Sigmoid colon (tissue), 7 donors: ENCODE results near the gene NUDT14. TPM values are rescaled to one million over a fixed set of nuclear protein-coding genes. Genes with fewer than 3 reads are reported as not detected.

Source experiments
- DNase-seq: peaks from one replicate; pipeline ENCODE4 v3.0.0-alpha.2; 2019
- H3K27ac ChIP-seq, 4 donors: fragments of 200-600 bp; sonication (generic); one replicate each; pipeline ENCODE4 v1.5.1; 2016 to 2019; ENCODE audit warnings: mild to moderate bottlenecking in 1 of 4
- H3K27me3 ChIP-seq, 3 donors: fragments of 200-600 bp; sonication (generic); one replicate each; pipeline ENCODE4 v1.5.1; 2019; ENCODE audit warnings: mild to moderate bottlenecking in 1 of 3
- H3K36me3 ChIP-seq, 4 donors: fragments of 200-600 bp; sonication (generic); one replicate each; pipeline ENCODE4 v1.5.1; 2016 to 2019
- H3K4me1 ChIP-seq, 4 donors: fragments of 200-600 bp; sonication (generic); one replicate each; pipeline ENCODE4 v1.5.1; 2017 to 2019
- H3K4me3 ChIP-seq, 4 donors: fragments of 200-600 bp; sonication (generic); one replicate each; pipeline ENCODE4 v1.5.1; 2017 to 2019; ENCODE audit warnings: mild to moderate bottlenecking in 2 of 4, moderate library complexity in 1 of 4
- H3K9me3 ChIP-seq, 4 donors: fragments of 200-600 bp in 3 of 4; sonication (generic) in 3 of 4; one replicate each; pipeline versions ENCODE4 v1.5.1 to v1.6.1; 2013 to 2019
- EP300 ChIP-seq, 4 donors: sonication (generic); formaldehyde crosslinking; IDR thresholded peaks; one replicate each; pipeline ENCODE4 v1.6.1; 2017; ENCODE audit warnings: antibody characterized with exemption in 4 of 4
- POLR2A ChIP-seq, 2 donors: fragments of 450-650 bp; IDR thresholded peaks; one replicate each; pipeline ENCODE4 v1.6.1; 2016; ENCODE audit warnings: antibody characterized with exemption in 2 of 2, mild to moderate bottlenecking in 2 of 2, moderate library complexity in 2 of 2
- POLR2AphosphoS5 ChIP-seq, 4 donors: sonication (generic); formaldehyde crosslinking; IDR thresholded peaks; one replicate each; pipeline ENCODE4 v1.6.1; 2017; ENCODE audit warnings: antibody characterized with exemption in 4 of 4
- WGBS, 2 donors: extraction: QIAGEN DNeasy Blood & Tissue Kit; methylation state at CpG; one replicate each; pipeline ENCODE4 v1.1.7; 2013; 5-methylcytosine and 5-hydroxymethylcytosine counted together
- intact Hi-C: fragments of 100-400 bp; cut with DNase I; formaldehyde crosslinking; loops from one replicate; pipeline ENCODE4 v1.15.1; 2023
- polyA plus RNA-seq, 3 donors: library from polyadenylated mRNA; stranded (reverse); fragments of 200-250 nt; gene quantifications; one replicate each; pipeline ENCODE4 v1.2.3, GENCODE V29; 2013
- total RNA-seq, 4 donors: library from RNA; depleted of rRNA; stranded (reverse); fragments of >200 nt; gene quantifications; one replicate each; pipeline ENCODE4 v1.1.0, GENCODE V29; 2016
- TF ChIP-seq, protein P1 (sequence below), 4 experiments: fragments of 450-650 bp in 3 of 4; fragments of 200-600 bp in 1 of 4; IDR thresholded peaks; one replicate each; pipeline ENCODE4 v1.5.1; 2016 to 2019; ENCODE audit warnings: antibody characterized with exemption in 4 of 4, mild to moderate bottlenecking in 3 of 4, moderate library complexity in 2 of 4
- donor health status: healthy with polysubstance abuse.
- donor health status: Bipolar disorder and iron deficiency.
- donor health status: healthy.

The NUDT14 gene
- total and polyA plus RNA-seq, 7 donors = 4.1 to 47.4 (median 10.5) TPM

DNA sequence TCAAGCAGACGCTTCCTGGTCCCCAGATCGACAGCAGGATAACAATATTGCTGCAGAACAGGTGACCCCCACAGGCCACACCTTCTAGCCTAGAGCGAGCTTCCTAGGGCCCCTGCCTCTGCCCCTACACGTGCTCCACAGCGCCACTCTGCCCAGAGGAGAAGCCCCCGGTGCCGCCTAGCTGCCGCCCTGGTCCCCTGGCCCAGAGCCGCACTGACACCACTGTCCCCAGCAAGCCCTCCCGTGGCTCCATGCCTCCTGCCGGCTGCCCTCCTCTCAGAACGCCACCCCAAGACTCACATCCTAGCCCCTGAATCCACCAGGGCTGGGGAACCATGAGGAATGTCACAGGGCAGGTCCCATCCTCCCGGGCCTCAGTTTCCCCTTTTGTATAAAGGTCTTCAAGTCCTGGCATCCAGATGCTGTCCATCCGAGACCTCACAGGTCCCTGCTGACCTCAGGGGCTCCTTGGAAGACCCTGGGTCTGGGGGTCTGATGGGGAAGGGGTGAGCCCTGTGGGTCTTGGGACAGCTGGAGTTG, 43.6 kb downstream of the NUDT14 start:
- Histone ChIP-seq H3K27ac (no peak overlapping the region), H3K27me3 (no peaks in the 10 kb centered on the region), H3K9me3 (peaks cover 4 to 13% (median 9%) of the 10 kb centered on the region in 4 donors), H3K4me3 (no peak overlapping the region), H3K36me3 (no peaks in the 10 kb centered on the region), H3K4me1 (no peaks in the 10 kb centered on the region)
- WGBS, 2 donors = 86 to 88% methylated on average over 14 of the region's 14 CpGs
- no peak for TF ChIP-seq POLR2A (IDR thresholded peaks at IDR 0.05)
- TF ChIP-seq, protein P1, sequence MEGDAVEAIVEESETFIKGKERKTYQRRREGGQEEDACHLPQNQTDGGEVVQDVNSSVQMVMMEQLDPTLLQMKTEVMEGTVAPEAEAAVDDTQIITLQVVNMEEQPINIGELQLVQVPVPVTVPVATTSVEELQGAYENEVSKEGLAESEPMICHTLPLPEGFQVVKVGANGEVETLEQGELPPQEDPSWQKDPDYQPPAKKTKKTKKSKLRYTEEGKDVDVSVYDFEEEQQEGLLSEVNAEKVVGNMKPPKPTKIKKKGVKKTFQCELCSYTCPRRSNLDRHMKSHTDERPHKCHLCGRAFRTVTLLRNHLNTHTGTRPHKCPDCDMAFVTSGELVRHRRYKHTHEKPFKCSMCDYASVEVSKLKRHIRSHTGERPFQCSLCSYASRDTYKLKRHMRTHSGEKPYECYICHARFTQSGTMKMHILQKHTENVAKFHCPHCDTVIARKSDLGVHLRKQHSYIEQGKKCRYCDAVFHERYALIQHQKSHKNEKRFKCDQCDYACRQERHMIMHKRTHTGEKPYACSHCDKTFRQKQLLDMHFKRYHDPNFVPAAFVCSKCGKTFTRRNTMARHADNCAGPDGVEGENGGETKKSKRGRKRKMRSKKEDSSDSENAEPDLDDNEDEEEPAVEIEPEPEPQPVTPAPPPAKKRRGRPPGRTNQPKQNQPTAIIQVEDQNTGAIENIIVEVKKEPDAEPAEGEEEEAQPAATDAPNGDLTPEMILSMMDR (IDR thresholded peaks at IDR 0.05) = no peak
- TF ChIP-seq POLR2AphosphoS5 (IDR thresholded peaks at IDR 0.05) = no peak
- TF ChIP-seq EP300 (IDR thresholded peaks at IDR 0.05) = no peak
- intact Hi-C loops = no loop called here
- peak; percentile 50 for DNase-seq

DNA sequence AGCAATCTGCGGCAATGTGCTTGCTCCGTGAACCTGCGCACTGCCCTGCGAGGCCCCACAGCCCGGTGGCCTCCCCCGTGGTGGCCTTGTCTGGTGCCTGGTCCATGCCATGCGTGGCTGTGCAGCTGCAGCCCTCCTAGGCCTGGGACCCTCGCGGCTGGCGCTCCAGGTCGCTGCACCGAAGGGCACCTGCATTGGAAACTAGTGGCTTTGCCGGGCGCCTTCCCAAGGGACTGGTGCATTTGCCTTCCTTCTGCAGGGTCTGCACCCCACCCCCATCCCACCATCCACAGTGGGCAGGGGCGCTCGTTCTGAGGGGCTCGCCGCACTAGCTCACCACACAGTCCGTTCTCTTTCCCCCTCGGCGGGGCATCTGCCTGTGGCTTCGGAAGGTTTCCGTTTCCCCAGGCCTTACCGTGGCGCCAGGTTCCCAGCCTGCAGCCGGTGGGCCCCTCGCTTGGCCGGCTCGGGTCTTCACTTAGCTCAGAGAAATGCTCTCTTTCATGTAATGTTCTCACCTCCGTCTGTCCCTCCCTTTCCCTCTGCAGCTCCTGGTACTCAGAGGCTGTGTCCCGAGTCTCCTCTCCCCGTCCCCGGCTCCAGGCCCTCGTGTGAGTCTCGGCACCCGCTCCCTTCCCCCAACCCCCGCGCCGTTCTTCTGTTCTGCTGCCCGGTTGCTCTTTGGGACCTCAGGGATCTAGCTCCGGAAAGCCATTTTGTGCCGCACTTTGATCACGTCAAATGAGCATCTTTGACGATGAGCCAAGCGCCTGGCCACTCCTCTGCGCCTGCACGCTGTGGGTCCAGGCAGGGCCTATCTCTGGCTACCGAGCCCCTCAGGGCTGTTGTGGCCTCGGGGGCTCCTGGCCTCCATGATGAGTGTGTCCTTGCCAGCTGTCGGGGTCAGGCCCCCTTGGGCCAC, 44.5 kb downstream of the NUDT14 start:
- Histone ChIP-seq H3K4me3 (no peak overlapping the region), H3K4me1 (no peaks in the 10 kb centered on the region), H3K36me3 (no peaks in the 10 kb centered on the region), H3K9me3 (peaks cover 7 to 13% (median 10%) of the 10 kb centered on the region in 4 donors), H3K27me3 (no peaks in the 10 kb centered on the region), H3K27ac (no peak overlapping the region)
- WGBS, 2 donors = 84 to 88% methylated on average over 50 of the region's 50 CpGs
- intact Hi-C loops = no loop called here
- peak; percentile 57 for DNase-seq
- no peak for TF ChIP-seq POLR2A (IDR thresholded peaks at IDR 0.05)
- TF ChIP-seq, protein P1 (IDR thresholded peaks at IDR 0.05) = no peak

DNA sequence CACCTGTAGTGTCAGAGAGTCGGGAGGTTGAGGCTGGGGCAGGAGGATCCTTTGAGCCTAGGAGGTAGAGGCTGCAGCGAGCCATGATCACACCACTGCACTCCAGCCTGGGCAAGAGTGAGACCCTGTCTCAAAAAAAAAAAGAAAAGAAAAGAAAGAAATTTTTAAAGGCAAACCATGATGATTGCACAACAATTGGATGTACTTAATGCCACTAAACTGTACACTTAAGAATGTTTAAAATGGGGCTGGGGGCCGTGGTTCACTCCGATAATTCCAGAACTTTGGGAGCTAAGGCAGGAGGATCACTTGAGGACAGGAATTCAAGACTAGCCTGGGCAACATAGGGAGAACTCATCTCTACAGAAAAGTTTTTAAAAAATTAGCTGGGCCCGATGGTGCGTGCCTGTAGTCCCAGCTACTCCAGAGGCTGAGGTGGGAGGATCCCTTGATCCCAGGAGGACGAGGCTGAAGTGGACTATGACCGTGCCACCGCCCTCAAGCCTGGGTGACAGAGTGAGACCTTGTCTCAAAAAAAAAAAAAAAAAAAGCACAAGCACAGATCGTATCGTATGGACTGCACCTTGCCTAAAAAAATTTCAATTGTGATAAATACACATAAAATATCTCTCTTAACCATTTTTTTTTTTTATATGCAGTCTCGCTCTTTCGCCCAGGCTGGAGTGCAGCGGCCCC, 45.3 kb downstream of the NUDT14 start:
- intact Hi-C loops = no loop called here
- H3K36me3 ChIP-seq = no peaks in the 10 kb centered on the region
- H3K27me3 ChIP-seq = no peaks in the 10 kb centered on the region
- 61 to 85% methylated on average over 14 of the region's 14 CpGs for WGBS, 2 donors
- DNase-seq = peak; percentile 13
- no peak overlapping the region for H3K4me3 ChIP-seq
- H3K4me1 ChIP-seq = no peaks in the 10 kb centered on the region
- H3K27ac ChIP-seq = no peak overlapping the region
- peaks cover 7 to 13% (median 10%) of the 10 kb centered on the region in 4 donors for H3K9me3 ChIP-seq
- no peak for TF ChIP-seq EP300 (IDR thresholded peaks at IDR 0.05)
- TF ChIP-seq POLR2AphosphoS5 (IDR thresholded peaks at IDR 0.05) = no peak
- TF ChIP-seq, protein P1 (IDR thresholded peaks at IDR 0.05) = no peak
- TF ChIP-seq POLR2A (IDR thresholded peaks at IDR 0.05) = no peak

DNA sequence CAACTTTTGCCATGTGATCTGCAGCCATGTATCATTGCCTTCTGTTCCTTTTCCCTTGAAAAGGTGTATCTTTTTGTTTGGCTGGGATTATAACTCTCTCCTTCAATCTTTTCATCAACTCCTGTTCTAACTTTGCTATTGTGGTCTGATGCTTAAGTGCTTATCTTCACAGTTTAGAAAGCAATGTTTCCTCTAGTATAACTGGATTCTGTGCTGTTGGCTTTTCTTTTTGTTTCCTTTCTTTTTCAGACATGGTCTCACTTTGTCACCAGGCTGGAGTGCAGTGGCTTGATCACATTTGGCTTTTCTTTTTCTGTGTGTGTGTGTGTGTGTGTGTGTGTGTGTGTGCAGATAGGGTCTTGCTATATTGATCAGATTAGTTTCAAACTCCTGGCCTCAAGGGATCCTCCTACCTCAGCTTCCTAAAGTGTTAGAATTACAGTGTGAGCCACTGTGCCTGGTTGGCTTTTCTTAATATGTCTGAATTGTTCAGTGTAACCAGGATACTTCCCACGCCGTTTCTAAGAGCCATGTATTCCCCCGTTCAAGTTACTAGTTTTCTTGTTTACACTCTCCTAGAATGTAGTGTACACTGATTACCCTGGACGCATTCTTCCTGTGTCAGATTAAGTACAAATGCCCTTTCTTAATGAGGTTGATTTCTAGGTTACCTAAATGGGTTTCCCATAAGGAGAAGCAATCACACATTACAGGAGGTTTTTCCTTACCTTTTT, 48.0 kb downstream of the NUDT14 start:
- WGBS, 2 donors = 54 to 55% methylated on average over 4 of the region's 4 CpGs
- Histone ChIP-seq H3K4me3 (no peak overlapping the region), H3K36me3 (no peaks in the 10 kb centered on the region), H3K27me3 (no peaks in the 10 kb centered on the region), H3K9me3 (peaks cover 0 to 4% (median 2%) of the 10 kb centered on the region in 4 donors), H3K4me1 (no peaks in the 10 kb centered on the region), H3K27ac (no peak overlapping the region)
- no peak for DNase-seq
- intact Hi-C loops = no loop called here
- TF ChIP-seq, protein P1 (IDR thresholded peaks at IDR 0.05) = no peak
- TF ChIP-seq POLR2A (IDR thresholded peaks at IDR 0.05) (no peak), POLR2AphosphoS5 (IDR thresholded peaks at IDR 0.05) (no peak), EP300 (IDR thresholded peaks at IDR 0.05) (no peak)
